Neural cell (in vitro differentiated cells): ENCODE measurements around the gene APOB.

Experiments
- CTCF ChIP-seq: fragments of 450-650 bp; IDR thresholded peaks from 2 replicates; pipeline ENCODE4 v1.5.1; 2014; ENCODE audit warnings: antibody characterized with exemption, mild to moderate bottlenecking, moderate library complexity; ENCODE audit not compliant: poor library complexity, severe bottlenecking
- EZH2 ChIP-seq: fragments of 200-600, 300-800 bp; shearing (Covaris generic), sonication (generic); IDR thresholded peaks from 2 replicates; pipeline ENCODE4 v1.6.1; 2014; ENCODE audit warnings: antibody characterized with exemption, low read length, borderline replicate concordance, mild to moderate bottlenecking; ENCODE audit not compliant: insufficient read depth, poor library complexity, severe bottlenecking
- POLR2AphosphoS5 ChIP-seq: IDR thresholded peaks from 2 replicates; pipeline ENCODE4 v1.6.1; 2012

GRCh38 chr2:21020668-21021288 is 23.1 kb downstream of the APOB start:
- TF ChIP-seq EZH2, result no peak
- no peak for TF ChIP-seq CTCF
- TF ChIP-seq POLR2AphosphoS5, result no peak
